BE2C (cell line): ENCODE results near the gene PLIN5.

Source experiments
- DNase-seq: peaks from one replicate; pipeline ENCODE4 v3.0.0-alpha.2; 2020
- H3K27me3 ChIP-seq: fragments of 250-450 bp; sonication (Bioruptor Pico); 2 replicates; pipeline ENCODE4 v1.5.1; 2020; ENCODE audit warnings: mild to moderate bottlenecking
- H3K36me3 ChIP-seq: fragments of 250-450 bp; sonication (Bioruptor Pico); 2 replicates; pipeline ENCODE4 v1.5.1; 2020; ENCODE audit warnings: mild to moderate bottlenecking
- H3K4me1 ChIP-seq: fragments of 250-450 bp; sonication (Bioruptor Pico); 2 replicates; pipeline ENCODE4 v1.5.1; 2020
- H3K4me3 ChIP-seq: 2 replicates; pipeline ENCODE4 v1.5.1; 2011; ENCODE audit warnings: low read depth, low read length
- H3K9me3 ChIP-seq: fragments of 250-450 bp; sonication (Bioruptor Pico); 2 replicates; pipeline ENCODE4 v1.5.1; 2020
- TF ChIP-seq, protein P1 (sequence below): IDR thresholded peaks from 2 replicates; pipeline ENCODE4 v1.5.1; 2012; ENCODE audit warnings: mild to moderate bottlenecking, low read depth, low read length

The PLIN5 gene

DNA sequence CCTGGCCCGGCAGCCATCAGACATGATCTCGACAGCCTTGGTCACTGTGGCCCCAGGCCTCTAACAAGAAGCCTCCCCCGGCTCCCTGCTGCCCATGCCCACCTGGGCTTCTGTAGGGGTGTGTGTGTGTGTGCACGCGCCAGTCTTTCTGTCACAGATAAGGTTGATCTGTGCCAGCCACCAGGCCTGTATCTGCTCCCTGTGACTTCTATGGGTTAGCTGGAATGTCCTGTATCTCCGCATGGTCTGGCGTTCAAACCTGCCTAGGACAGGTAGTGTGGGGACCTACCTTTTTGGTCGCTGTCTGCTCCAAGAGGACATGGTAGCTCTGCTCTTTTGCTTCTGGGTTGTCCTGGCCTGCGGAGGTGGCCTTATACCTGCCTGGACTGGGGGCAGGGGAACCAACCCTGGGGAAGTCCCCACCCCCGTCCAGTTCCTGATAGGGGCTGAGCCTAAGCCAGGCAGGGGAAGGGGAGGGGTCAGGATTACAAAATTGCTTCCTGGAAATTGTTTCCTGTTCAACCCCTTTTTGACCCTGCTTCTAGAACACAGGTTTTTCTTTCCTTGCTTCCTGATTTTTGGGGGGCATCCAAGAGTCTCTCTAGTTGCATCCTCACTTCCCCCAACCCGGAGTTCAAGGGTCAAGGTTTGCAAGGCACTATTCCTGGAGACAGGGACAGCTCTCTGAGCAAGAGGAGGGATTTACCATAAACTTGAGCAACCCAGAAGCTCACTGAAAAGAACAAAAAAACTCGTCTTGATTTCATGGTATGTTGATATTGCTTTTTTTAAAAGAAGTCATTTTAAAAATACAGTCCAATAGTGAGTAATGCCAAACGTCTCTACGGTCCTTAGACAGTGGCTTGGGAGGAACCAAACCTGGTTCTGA lies 4.9 kb upstream of the PLIN5 start, which contains the start of gene LRG1:
Gene LRG1, minus strand, starts transcription at position 344 of the 889 bp plus-strand sequence. Its CDS starts 23 bp downstream, at position 321.
- peaks cover 3% of the 10 kb centered on the region for H3K4me1 ChIP-seq
- H3K27me3 ChIP-seq, result no peaks in the 10 kb centered on the region
- TF ChIP-seq, protein P1, sequence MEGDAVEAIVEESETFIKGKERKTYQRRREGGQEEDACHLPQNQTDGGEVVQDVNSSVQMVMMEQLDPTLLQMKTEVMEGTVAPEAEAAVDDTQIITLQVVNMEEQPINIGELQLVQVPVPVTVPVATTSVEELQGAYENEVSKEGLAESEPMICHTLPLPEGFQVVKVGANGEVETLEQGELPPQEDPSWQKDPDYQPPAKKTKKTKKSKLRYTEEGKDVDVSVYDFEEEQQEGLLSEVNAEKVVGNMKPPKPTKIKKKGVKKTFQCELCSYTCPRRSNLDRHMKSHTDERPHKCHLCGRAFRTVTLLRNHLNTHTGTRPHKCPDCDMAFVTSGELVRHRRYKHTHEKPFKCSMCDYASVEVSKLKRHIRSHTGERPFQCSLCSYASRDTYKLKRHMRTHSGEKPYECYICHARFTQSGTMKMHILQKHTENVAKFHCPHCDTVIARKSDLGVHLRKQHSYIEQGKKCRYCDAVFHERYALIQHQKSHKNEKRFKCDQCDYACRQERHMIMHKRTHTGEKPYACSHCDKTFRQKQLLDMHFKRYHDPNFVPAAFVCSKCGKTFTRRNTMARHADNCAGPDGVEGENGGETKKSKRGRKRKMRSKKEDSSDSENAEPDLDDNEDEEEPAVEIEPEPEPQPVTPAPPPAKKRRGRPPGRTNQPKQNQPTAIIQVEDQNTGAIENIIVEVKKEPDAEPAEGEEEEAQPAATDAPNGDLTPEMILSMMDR, result no peak
- no peak within 1 kb of the TSS for H3K4me3 ChIP-seq
- no peak for DNase-seq
- no peaks in the 10 kb centered on the region for H3K9me3 ChIP-seq
- no peaks in the 10 kb centered on the region for H3K36me3 ChIP-seq

- peaks cover 3% of the 10 kb centered on the region for H3K4me1 ChIP-seq
- H3K27me3 ChIP-seq, result no peaks in the 10 kb centered on the region
- no peaks in the 10 kb centered on the region for H3K36me3 ChIP-seq
- TF ChIP-seq, protein P1, result no peak
- H3K4me3 ChIP-seq, result no peak overlapping the region
- no peak for DNase-seq
- H3K9me3 ChIP-seq, result no peaks in the 10 kb centered on the region
Observed at GRCh38 chr19:4539169-4539692, 4.2 kb upstream of the PLIN5 start.

GRCh38 chr19:4538601-4538954 lies 3.6 kb upstream of the PLIN5 start:
- no peaks in the 10 kb centered on the region for H3K9me3 ChIP-seq
- no peak overlapping the region for H3K4me3 ChIP-seq
- TF ChIP-seq, protein P1, result no peak
- no peak for DNase-seq
- no peaks in the 10 kb centered on the region for H3K27me3 ChIP-seq
- H3K4me1 ChIP-seq, result peaks cover 3% of the 10 kb centered on the region
- H3K36me3 ChIP-seq, result no peaks in the 10 kb centered on the region

- H3K27me3 ChIP-seq, result no peaks in the 10 kb centered on the region
- no peaks in the 10 kb centered on the region for H3K9me3 ChIP-seq
- peaks cover 3% of the 10 kb centered on the region for H3K4me1 ChIP-seq
- no peaks in the 10 kb centered on the region for H3K36me3 ChIP-seq
- TF ChIP-seq, protein P1, result peak; percentile 28
- no peak for DNase-seq
- no peak overlapping the region for H3K4me3 ChIP-seq
Observed at GRCh38 chr19:4537953-4538600, 3.1 kb upstream of the PLIN5 start.

GRCh38 chr19:4536798-4537197 lies 1.8 kb upstream of the PLIN5 start:
- Histone ChIP-seq H3K27me3 (no peaks in the 10 kb centered on the region), H3K36me3 (no peaks in the 10 kb centered on the region), H3K9me3 (no peaks in the 10 kb centered on the region), H3K4me1 (peaks cover 3% of the 10 kb centered on the region), H3K4me3 (no peak overlapping the region)
- DNase-seq, result no peak
- TF ChIP-seq, protein P1, result no peak
